HG03432 (cell line): ENCODE results near the gene FABP6.

ENCODE experiments used
- ATAC-seq: cut with Tn5 transposase; IDR thresholded peaks from one replicate; pipeline ENCODE4 v1.9.1; 2021; ENCODE audit warnings: mild to moderate bottlenecking, moderate library complexity; ENCODE audit not compliant: unreplicated experiment

Gene FABP6

DNA sequence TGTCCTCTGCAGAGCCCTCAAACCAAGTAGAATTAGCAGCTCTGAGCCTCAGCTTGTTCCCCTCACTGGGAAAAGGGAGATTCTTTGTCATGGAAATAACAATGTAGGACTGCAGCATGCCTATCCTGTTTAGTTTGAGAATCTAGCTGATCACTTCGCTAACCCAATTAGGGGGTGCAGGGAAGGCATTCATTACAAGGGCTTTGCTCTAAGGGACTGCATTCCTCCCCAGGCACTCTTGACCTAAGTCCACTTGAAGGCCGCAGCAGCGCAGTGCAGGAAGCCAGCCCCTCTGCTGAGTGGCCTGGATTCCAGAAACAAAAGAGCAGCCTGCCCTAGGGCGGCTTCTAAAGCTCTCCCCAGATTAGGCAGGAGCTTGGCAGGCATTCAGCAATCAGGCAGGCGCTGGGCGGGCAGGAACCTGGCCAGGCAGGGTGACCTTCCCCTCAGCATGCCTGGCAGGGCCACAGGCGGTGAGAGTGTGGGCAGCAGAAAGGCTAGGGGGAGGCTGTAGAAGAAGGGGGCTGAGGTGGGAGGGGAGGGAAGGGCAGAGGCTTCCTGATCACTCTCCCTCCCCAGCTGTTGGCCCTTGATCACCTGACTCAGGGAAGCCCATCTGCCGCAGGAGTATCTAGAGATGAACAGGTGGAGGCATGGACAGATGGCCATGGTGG is 58.2 kb downstream of the FABP6 start:
- ATAC-seq, result no peak
